ENCODE measurements around the gene NR4A3.

Gene NR4A3

DNA sequence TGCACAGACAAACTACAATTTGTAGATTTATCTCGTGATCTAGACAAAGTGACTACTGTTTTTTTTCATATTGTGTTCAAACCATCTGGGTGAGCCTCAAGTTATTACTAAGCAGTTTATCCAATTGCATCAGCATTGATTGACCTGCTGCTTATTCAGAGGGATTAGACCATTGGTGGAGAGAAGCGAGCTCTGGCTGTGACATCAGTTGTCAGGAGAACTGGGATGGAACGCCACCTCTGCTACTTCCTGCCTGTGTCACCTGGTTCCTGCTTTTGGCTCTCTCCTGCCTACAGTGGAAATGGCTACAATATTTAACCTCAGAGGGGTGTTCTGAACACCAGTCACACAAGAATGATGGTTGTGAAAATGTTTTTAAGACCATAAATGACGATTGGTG is 12.1 kb downstream of the NR4A3 start:
- no peaks in the 10 kb centered on the region for H3K36me3 ChIP-seq (ENCODE audit: insufficient read depth, low read length)
- no peaks in the 10 kb centered on the region for H3K9me3 ChIP-seq (ENCODE audit: insufficient read depth, low read length, severe bottlenecking)
- no peak overlapping the region for H3K9ac ChIP-seq (ENCODE audit: low read depth, low read length)
- no peak overlapping the region for H2AFZ ChIP-seq (ENCODE audit: low read depth, low read length)
- ATAC-seq (ENCODE audit: insufficient read depth, low read depth) (no peak), DNase-seq (no peak)
- H3K27me3 ChIP-seq (ENCODE audit: insufficient read depth, low read length, poor library complexity), result peaks cover 27% of the 10 kb centered on the region
- H3K4me1 ChIP-seq (ENCODE audit: insufficient read depth, low read length), result no peaks in the 10 kb centered on the region
- H3K4me3 ChIP-seq (ENCODE audit: low read depth in 1 of 2, low read length in 2 of 2), result no peak overlapping the region
- H3K79me2 ChIP-seq (ENCODE audit: insufficient read depth, low read length), result no peaks in the 10 kb centered on the region
- no peaks in the 10 kb centered on the region for H4K20me1 ChIP-seq (ENCODE audit: insufficient read depth, low read length)
- TF ChIP-seq EZH2 (IDR thresholded peaks at IDR 0.05; ENCODE audit: borderline replicate concordance, low read depth, low read length, severe bottlenecking), result no peak
- H3K4me2 ChIP-seq (ENCODE audit: insufficient read depth, low read length), result no peak overlapping the region
- H3K27ac ChIP-seq (ENCODE audit: low read length), result no peak overlapping the region

DNA sequence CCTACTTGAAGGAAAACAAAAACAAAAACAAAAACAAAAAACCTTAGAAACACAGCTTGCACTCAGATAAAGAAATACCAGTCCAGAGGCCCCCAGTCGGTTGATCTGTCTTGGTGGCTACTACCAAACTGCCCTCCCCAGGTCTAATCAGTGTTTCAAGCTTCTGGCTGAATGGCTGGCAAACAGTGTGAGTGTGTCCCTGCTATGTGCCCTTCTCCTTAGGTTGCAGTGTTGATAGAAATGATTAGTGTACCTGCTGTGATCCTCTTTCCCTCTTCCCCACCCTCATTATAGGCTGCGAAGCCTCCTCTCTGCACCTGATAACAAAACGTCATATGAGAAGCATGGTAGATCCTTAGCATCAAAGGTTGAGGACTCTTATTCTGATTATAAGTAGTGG is 12.8 kb downstream of the NR4A3 start:
- H3K4me3 ChIP-seq (ENCODE audit: low read depth in 1 of 2, low read length in 2 of 2), result no peak overlapping the region
- no peaks in the 10 kb centered on the region for H3K79me2 ChIP-seq (ENCODE audit: insufficient read depth, low read length)
- TF ChIP-seq EZH2 (IDR thresholded peaks at IDR 0.05; ENCODE audit: borderline replicate concordance, low read depth, low read length, severe bottlenecking), result no peak
- TF ChIP-seq, protein P1, sequence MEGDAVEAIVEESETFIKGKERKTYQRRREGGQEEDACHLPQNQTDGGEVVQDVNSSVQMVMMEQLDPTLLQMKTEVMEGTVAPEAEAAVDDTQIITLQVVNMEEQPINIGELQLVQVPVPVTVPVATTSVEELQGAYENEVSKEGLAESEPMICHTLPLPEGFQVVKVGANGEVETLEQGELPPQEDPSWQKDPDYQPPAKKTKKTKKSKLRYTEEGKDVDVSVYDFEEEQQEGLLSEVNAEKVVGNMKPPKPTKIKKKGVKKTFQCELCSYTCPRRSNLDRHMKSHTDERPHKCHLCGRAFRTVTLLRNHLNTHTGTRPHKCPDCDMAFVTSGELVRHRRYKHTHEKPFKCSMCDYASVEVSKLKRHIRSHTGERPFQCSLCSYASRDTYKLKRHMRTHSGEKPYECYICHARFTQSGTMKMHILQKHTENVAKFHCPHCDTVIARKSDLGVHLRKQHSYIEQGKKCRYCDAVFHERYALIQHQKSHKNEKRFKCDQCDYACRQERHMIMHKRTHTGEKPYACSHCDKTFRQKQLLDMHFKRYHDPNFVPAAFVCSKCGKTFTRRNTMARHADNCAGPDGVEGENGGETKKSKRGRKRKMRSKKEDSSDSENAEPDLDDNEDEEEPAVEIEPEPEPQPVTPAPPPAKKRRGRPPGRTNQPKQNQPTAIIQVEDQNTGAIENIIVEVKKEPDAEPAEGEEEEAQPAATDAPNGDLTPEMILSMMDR (IDR thresholded peaks at IDR 0.05; ENCODE audit: borderline replicate concordance, extremely low read depth, low read length, poor library complexity, severe bottlenecking), result no peak
- H3K4me1 ChIP-seq (ENCODE audit: insufficient read depth, low read length), result no peaks in the 10 kb centered on the region
- no peak overlapping the region for H3K4me2 ChIP-seq (ENCODE audit: insufficient read depth, low read length)
- no peak overlapping the region for H3K9ac ChIP-seq (ENCODE audit: low read depth, low read length)
- DNase-seq (no peak), ATAC-seq (ENCODE audit: insufficient read depth, low read depth) (no peak)
- H3K9me3 ChIP-seq (ENCODE audit: insufficient read depth, low read length, severe bottlenecking), result no peaks in the 10 kb centered on the region
- peaks cover 27% of the 10 kb centered on the region for H3K27me3 ChIP-seq (ENCODE audit: insufficient read depth, low read length, poor library complexity)
- H3K27ac ChIP-seq (ENCODE audit: low read length), result no peak overlapping the region
- no peaks in the 10 kb centered on the region for H3K36me3 ChIP-seq (ENCODE audit: insufficient read depth, low read length)
- no peak overlapping the region for H2AFZ ChIP-seq (ENCODE audit: low read depth, low read length)
- no peaks in the 10 kb centered on the region for H4K20me1 ChIP-seq (ENCODE audit: insufficient read depth, low read length)

DNA sequence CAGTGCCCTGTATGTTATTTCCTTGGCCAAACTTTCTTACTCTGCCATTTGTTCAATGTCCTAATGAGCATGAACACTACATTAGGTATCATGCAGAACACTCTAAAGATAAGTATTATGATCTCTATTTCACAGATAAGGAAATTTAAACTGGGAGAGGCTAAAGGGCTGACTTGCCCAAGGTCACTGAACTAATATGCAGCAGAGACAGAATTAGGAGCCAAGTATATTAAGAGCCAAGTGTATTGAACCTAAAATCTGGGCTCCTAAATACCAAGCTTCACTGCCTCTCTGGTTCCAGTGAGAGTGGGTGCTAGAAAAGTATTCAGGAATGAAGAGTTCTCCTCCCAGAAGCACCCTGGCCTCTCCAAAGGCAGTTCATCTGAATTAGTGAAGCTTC is 13.5 kb downstream of the NR4A3 start:
- Histone ChIP-seq H3K9ac (ENCODE audit: low read depth, low read length) (no peak overlapping the region), H2AFZ (ENCODE audit: low read depth, low read length) (no peak overlapping the region), H3K27ac (ENCODE audit: low read length) (no peak overlapping the region), H3K4me2 (ENCODE audit: insufficient read depth, low read length) (no peak overlapping the region), H3K9me3 (ENCODE audit: insufficient read depth, low read length, severe bottlenecking) (no peaks in the 10 kb centered on the region), H3K27me3 (ENCODE audit: insufficient read depth, low read length, poor library complexity) (peaks cover 20% of the 10 kb centered on the region), H3K4me3 (ENCODE audit: low read depth in 1 of 2, low read length in 2 of 2) (no peak overlapping the region), H3K4me1 (ENCODE audit: insufficient read depth, low read length) (no peaks in the 10 kb centered on the region), H4K20me1 (ENCODE audit: insufficient read depth, low read length) (no peaks in the 10 kb centered on the region), H3K36me3 (ENCODE audit: insufficient read depth, low read length) (no peaks in the 10 kb centered on the region), H3K79me2 (ENCODE audit: insufficient read depth, low read length) (no peaks in the 10 kb centered on the region)
- TF ChIP-seq, protein P1 (IDR thresholded peaks at IDR 0.05; ENCODE audit: borderline replicate concordance, extremely low read depth, low read length, poor library complexity, severe bottlenecking), result no peak
- no peak for TF ChIP-seq EZH2 (IDR thresholded peaks at IDR 0.05; ENCODE audit: borderline replicate concordance, low read depth, low read length, severe bottlenecking)
- no peak for DNase-seq
- no peak for ATAC-seq (ENCODE audit: insufficient read depth, low read depth)

DNA sequence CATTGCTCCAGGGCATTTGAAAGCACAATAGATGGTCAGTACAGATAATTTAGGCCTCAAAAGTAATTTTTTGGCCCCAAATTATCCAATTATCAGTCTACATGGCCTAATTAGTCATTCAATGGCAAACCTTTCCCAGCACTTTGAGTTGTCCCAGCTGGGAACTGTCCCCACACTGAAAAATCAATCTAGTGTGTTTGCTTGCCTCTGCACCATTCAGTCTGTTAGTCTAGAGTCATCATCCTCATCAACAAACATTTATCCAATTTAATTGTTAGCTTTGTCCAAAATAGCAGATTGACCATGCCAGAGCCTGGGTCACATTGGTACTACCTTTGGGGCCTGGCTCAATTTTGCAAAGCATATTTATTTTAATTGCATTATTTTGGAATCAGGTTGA is 13.9 kb downstream of the NR4A3 start:
- H3K9ac ChIP-seq (ENCODE audit: low read depth, low read length), result no peak overlapping the region
- TF ChIP-seq EZH2 (IDR thresholded peaks at IDR 0.05; ENCODE audit: borderline replicate concordance, low read depth, low read length, severe bottlenecking), result no peak
- TF ChIP-seq, protein P1 (IDR thresholded peaks at IDR 0.05; ENCODE audit: borderline replicate concordance, extremely low read depth, low read length, poor library complexity, severe bottlenecking), result no peak
- peaks cover 20% of the 10 kb centered on the region for H3K27me3 ChIP-seq (ENCODE audit: insufficient read depth, low read length, poor library complexity)
- H3K36me3 ChIP-seq (ENCODE audit: insufficient read depth, low read length), result no peaks in the 10 kb centered on the region
- H3K27ac ChIP-seq (ENCODE audit: low read length), result no peak overlapping the region
- H2AFZ ChIP-seq (ENCODE audit: low read depth, low read length), result no peak overlapping the region
- DNase-seq (no peak), ATAC-seq (ENCODE audit: insufficient read depth, low read depth) (no peak)
- H3K4me3 ChIP-seq (ENCODE audit: low read depth in 1 of 2, low read length in 2 of 2), result no peak overlapping the region
- H3K4me1 ChIP-seq (ENCODE audit: insufficient read depth, low read length), result no peaks in the 10 kb centered on the region
- no peaks in the 10 kb centered on the region for H3K9me3 ChIP-seq (ENCODE audit: insufficient read depth, low read length, severe bottlenecking)
- H3K79me2 ChIP-seq (ENCODE audit: insufficient read depth, low read length), result no peaks in the 10 kb centered on the region
- no peak overlapping the region for H3K4me2 ChIP-seq (ENCODE audit: insufficient read depth, low read length)
- no peaks in the 10 kb centered on the region for H4K20me1 ChIP-seq (ENCODE audit: insufficient read depth, low read length)

Data from DND-41 (cell line).